Adrenal gland (tissue), 5 donors: ENCODE results near the gene FRK.

Experiments used
- POLR2A ChIP-seq, 2 donors: fragments of 450-650 bp; IDR thresholded peaks; one replicate each; pipeline ENCODE4 v1.6.1; 2017; ENCODE audit warnings: antibody characterized with exemption in 2 of 2, mild to moderate bottlenecking in 2 of 2, moderate library complexity in 1 of 2
- TF ChIP-seq, protein P1 (sequence below), 6 experiments: fragments of 450-650 bp in 4 of 6; fragments of 200-600 bp in 2 of 6; sonication (generic) in 1 of 6; IDR thresholded peaks; 1 replicate in 5 of 6; 2 replicates in 1 of 6; pipeline versions ENCODE4 v1.5.1 to v1.8.0; 2016 to 2021; ENCODE audit warnings: antibody characterized with exemption in 6 of 6, mild to moderate bottlenecking in 2 of 6, moderate library complexity in 1 of 6
- donor health status: DM: no; HTN: no; CAD: no.

DNA sequence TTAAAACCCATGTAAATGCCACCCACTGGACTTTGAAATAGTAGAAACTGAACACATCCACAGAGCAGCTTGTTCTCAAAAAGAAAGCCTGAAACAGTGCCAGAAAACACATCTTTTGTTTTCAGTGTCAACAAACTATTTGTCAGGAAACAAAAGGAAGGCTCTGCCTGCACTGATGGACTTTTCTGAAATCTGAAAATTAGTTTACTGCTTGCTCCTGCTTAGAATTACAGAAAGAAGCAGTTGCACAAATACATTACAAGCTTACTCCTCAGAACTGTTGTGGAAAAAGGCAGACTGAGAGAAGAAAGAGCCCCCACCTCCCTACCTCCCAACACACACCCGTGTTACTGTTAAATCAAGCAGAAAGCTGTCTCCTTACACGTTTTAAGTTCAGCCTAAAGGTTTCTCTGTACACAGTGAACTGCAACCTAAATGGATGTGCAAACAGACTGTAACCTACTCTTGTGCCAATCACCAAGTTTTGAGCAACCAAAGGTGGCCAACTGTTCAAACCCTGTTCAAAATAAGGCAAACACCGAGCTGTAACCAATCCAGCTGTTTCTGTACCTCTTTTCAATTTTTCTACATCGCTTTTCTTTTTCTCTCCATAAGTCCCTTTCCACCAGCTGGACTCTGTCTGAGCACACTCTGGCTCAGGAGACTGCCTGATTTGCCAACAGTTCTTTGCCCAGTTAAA lies 43.7 kb downstream of the FRK start:
- TF ChIP-seq, protein P1, sequence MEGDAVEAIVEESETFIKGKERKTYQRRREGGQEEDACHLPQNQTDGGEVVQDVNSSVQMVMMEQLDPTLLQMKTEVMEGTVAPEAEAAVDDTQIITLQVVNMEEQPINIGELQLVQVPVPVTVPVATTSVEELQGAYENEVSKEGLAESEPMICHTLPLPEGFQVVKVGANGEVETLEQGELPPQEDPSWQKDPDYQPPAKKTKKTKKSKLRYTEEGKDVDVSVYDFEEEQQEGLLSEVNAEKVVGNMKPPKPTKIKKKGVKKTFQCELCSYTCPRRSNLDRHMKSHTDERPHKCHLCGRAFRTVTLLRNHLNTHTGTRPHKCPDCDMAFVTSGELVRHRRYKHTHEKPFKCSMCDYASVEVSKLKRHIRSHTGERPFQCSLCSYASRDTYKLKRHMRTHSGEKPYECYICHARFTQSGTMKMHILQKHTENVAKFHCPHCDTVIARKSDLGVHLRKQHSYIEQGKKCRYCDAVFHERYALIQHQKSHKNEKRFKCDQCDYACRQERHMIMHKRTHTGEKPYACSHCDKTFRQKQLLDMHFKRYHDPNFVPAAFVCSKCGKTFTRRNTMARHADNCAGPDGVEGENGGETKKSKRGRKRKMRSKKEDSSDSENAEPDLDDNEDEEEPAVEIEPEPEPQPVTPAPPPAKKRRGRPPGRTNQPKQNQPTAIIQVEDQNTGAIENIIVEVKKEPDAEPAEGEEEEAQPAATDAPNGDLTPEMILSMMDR (IDR thresholded peaks at IDR 0.05), result no peak
- TF ChIP-seq POLR2A (IDR thresholded peaks at IDR 0.05), result no peak
